IgD-negative memory B cell (primary cell): ENCODE data around the gene EDEM3. TPM values are rescaled to one million over a fixed set of nuclear protein-coding genes. Genes with fewer than 3 reads are reported as not detected.

Experiments used
- H3K27ac Mint-ChIP-seq, 3 donors: one replicate each; pipeline ENCODE4 v1.8.0; 2020 to 2022; ENCODE audit warnings: mild to moderate bottlenecking in 3 of 3, mixed read lengths in 3 of 3, moderate library complexity in 1 of 3
- H3K27me3 Mint-ChIP-seq: one replicate; pipeline ENCODE4 v1.8.0; 2021; ENCODE audit warnings: mixed read lengths
- H3K36me3 Mint-ChIP-seq: one replicate; pipeline ENCODE4 v1.8.0; 2020; ENCODE audit warnings: mild to moderate bottlenecking, mixed read lengths
- H3K4me1 Mint-ChIP-seq, 3 donors: one replicate each; pipeline ENCODE4 v1.8.0; 2020 to 2022; ENCODE audit warnings: mixed read lengths in 3 of 3, mild to moderate bottlenecking in 1 of 3
- H3K4me3 Mint-ChIP-seq, 4 donors: one replicate each; pipeline ENCODE4 v1.8.0; 2020 to 2022; ENCODE audit warnings: mild to moderate bottlenecking in 4 of 4, mixed read lengths in 4 of 4, moderate library complexity in 3 of 4
- H3K9me3 Mint-ChIP-seq, 3 donors: one replicate each; pipeline ENCODE4 v1.8.0; 2020 to 2021; ENCODE audit warnings: mixed read lengths in 3 of 3, mild to moderate bottlenecking in 1 of 3
- polyA plus RNA-seq: library from polyadenylated mRNA; unstranded; fragments of 300-500 nt; fragmentation: Illumina TruSeq; gene quantifications from one replicate; pipeline ENCODE4 v1.2.3, GENCODE V29; 2021

The EDEM3 gene
- polyA plus RNA-seq, 1 donor from 2014 or later = 7.9 TPM

DNA sequence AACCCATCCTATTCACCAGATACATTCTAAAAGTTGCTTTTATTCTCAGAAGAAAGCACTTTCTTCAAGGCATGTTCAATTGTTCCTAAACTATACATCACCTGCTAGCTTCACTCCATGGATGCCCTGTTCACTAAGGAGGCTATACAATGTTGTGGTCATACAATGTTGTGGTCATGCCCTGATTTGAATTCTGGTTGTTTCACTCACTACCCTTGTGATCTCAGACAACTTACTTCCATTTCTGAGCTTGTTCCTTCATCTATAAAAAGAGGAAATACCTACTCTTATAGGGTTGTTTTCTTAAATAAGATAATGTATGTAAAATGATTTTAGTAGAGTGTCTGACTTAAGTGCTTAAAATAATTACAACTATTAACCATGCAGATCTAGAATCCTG lies 19.7 kb downstream of the EDEM3 start:
- H3K9me3 Mint-ChIP-seq = no peaks in the 10 kb centered on the region
- H3K36me3 Mint-ChIP-seq = peaks cover 4% of the 10 kb centered on the region
- H3K4me3 Mint-ChIP-seq = no peak overlapping the region

DNA sequence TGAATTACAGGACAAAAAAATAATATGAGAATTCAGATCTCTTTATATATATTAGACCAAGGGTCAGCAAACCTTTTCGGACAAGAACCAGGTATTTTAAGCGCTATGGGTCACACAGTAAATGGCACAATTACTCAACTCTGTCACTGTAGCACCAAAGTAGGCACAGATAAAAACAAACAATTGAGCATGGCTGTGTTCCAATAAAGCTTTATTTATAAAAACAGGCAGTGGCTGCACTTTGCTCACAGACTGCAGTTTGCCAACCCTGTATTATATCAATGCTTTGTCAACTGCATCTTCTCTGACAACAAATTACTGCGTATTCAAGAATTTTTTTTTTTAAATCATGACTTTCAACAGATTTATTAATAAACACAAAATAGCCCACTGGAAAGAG lies 29.8 kb downstream of the EDEM3 start:
- no peaks in the 10 kb centered on the region for H3K9me3 Mint-ChIP-seq

More for the DNA sequence above, 19.7 kb downstream of the EDEM3 start:
- Mint-ChIP-seq H3K27me3 (no peaks in the 10 kb centered on the region), H3K4me1 (peaks cover 10 to 16% (median 16%) of the 10 kb centered on the region in 3 donors), H3K27ac (no peak overlapping the region)

GRCh38 chr1:184716158-184716557 lies 38.5 kb downstream of the EDEM3 start:
- Mint-ChIP-seq H3K27ac (no peak overlapping the region), H3K4me1 (peaks cover 0 to 2% (median 0%) of the 10 kb centered on the region in 3 donors), H3K9me3 (no peaks in the 10 kb centered on the region), H3K36me3 (peaks cover 8% of the 10 kb centered on the region), H3K27me3 (no peaks in the 10 kb centered on the region), H3K4me3 (no peak overlapping the region)

More for the DNA sequence above, 29.8 kb downstream of the EDEM3 start:
- H3K27me3 Mint-ChIP-seq = no peaks in the 10 kb centered on the region
- no peak overlapping the region for H3K4me3 Mint-ChIP-seq
- H3K4me1 Mint-ChIP-seq = no peaks in the 10 kb centered on the region
- H3K36me3 Mint-ChIP-seq = peaks cover 5% of the 10 kb centered on the region
- H3K27ac Mint-ChIP-seq = no peak overlapping the region

- Mint-ChIP-seq H3K4me3 (no peak overlapping the region), H3K27ac (no peak overlapping the region), H3K27me3 (no peaks in the 10 kb centered on the region), H3K36me3 (peaks cover 18% of the 10 kb centered on the region), H3K9me3 (no peaks in the 10 kb centered on the region), H3K4me1 (peaks cover 2 to 4% (median 4%) of the 10 kb centered on the region in 3 donors)
Measured at GRCh38 chr1:184709418-184709817, 45.2 kb downstream of the EDEM3 start.

DNA sequence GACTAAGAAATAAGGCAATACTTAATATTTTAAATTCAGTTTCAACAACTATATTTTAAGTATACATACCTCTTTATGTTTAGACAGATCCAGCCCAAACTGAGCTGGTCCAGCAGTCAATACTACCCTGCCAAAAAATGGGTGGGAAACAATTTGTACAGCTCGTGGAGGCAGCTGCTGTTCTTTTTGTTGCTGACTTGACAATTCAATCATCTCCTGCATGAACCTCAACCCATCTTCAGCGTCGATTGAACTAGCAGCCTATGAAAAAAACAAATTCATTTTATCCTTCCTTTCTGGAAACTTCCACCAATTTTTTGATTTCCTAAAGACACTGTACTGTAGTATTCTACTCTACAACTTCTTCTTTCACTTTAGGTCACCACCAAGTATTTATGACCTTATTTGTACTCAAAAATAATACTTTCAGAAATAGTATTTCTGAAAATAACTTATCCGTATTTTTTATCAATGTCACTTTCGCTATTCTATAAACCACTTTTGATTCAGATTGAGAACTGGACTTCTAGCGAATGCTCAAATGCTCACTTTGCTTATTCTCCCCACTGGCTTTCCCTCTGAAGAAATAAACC lies 46.5 kb downstream of the EDEM3 start:
- Mint-ChIP-seq H3K27me3 (no peaks in the 10 kb centered on the region), H3K36me3 (peaks cover 22% of the 10 kb centered on the region), H3K4me1 (peaks cover 2 to 4% (median 4%) of the 10 kb centered on the region in 3 donors), H3K9me3 (no peaks in the 10 kb centered on the region), H3K4me3 (no peak overlapping the region), H3K27ac (no peak overlapping the region)

- Mint-ChIP-seq H3K36me3 (peaks cover 27% of the 10 kb centered on the region), H3K9me3 (no peaks in the 10 kb centered on the region), H3K4me3 (no peak overlapping the region), H3K27ac (no peak overlapping the region), H3K27me3 (no peaks in the 10 kb centered on the region), H3K4me1 (peaks cover 2 to 4% (median 4%) of the 10 kb centered on the region in 3 donors)
Measured at GRCh38 chr1:184705271-184705670, 49.4 kb downstream of the EDEM3 start.

DNA sequence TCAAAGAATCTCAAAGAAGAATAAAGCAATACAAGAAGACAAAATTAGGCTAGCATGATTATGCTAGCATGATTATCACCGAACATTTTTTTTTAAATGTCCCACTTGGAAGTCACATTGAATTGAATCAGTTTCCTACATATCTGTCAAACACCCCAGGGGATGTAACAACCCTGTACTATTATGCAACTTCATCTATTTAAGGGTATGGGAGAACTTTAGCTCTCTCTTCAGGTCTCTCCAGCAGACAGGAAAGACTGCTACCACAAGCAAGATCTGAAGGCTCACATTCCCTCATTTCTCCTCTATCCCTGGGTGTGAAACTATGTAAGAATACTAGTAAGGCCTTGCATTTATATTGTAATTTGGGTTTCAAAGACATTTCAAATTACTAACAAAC lies 52.8 kb downstream of the EDEM3 start:
- peaks cover 27% of the 10 kb centered on the region for H3K36me3 Mint-ChIP-seq
- no peaks in the 10 kb centered on the region for H3K4me1 Mint-ChIP-seq
- H3K4me3 Mint-ChIP-seq = no peak overlapping the region
- no peaks in the 10 kb centered on the region for H3K27me3 Mint-ChIP-seq
- H3K9me3 Mint-ChIP-seq = no peaks in the 10 kb centered on the region
- H3K27ac Mint-ChIP-seq = no peak overlapping the region

DNA sequence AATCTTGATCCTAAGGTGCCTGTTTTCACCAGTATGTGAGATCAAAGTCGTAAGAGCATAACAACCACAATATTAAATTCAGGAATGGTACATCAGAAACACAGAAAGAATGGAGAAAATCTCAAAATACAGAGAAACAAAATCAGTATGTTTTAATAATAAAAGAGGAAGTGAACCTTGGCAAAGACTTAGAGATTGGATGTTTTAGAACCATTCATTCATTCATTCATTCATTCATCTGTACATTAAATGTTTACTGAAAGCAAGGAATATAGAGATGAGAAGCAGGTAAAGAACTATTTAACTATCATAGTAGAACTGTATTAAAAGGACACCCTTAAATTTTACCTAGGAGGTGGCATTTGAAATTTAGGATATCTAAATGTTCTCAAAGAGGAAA lies 55.7 kb downstream of the EDEM3 start:
- peaks cover 24% of the 10 kb centered on the region for H3K36me3 Mint-ChIP-seq
- H3K9me3 Mint-ChIP-seq = no peaks in the 10 kb centered on the region
- no peaks in the 10 kb centered on the region for H3K27me3 Mint-ChIP-seq
- H3K4me1 Mint-ChIP-seq = peaks cover 0 to 5% (median 2%) of the 10 kb centered on the region in 3 donors
- no peak overlapping the region for H3K4me3 Mint-ChIP-seq
- no peak overlapping the region for H3K27ac Mint-ChIP-seq

- H3K27me3 Mint-ChIP-seq = no peaks in the 10 kb centered on the region
- H3K27ac Mint-ChIP-seq = no peak overlapping the region
- H3K9me3 Mint-ChIP-seq = no peaks in the 10 kb centered on the region
- H3K4me3 Mint-ChIP-seq = no peak overlapping the region
- peaks cover 20% of the 10 kb centered on the region for H3K36me3 Mint-ChIP-seq
- peaks cover 0 to 5% (median 2%) of the 10 kb centered on the region in 3 donors for H3K4me1 Mint-ChIP-seq
Measured at GRCh38 chr1:184698016-184698415, 56.6 kb downstream of the EDEM3 start.

DNA sequence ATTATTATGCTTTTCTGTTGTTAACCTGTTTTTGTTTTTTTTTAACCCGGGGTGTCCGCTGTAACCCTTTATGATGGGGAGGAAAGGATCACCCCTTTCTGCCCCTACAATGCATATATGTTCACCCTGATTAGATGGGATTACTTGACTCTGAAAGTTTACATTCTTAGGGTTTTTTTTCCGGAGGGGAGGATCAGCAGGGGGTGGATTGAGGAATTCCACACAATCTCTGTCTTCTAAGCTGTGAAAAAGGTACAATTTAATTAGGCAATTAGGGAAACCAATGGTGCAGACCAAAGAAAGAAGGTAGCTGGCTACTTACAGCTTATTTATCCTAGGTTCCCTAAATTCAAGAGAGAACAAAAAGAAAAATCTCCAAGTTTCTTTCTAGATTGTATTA lies 58.3 kb downstream of the EDEM3 start:
- Mint-ChIP-seq H3K36me3 (peaks cover 18% of the 10 kb centered on the region), H3K27ac (no peak overlapping the region), H3K27me3 (no peaks in the 10 kb centered on the region), H3K4me1 (peaks cover 0 to 5% (median 2%) of the 10 kb centered on the region in 3 donors), H3K4me3 (no peak overlapping the region), H3K9me3 (no peaks in the 10 kb centered on the region)

- Mint-ChIP-seq H3K9me3 (no peaks in the 10 kb centered on the region), H3K36me3 (peaks cover 15% of the 10 kb centered on the region), H3K27ac (no peak overlapping the region), H3K27me3 (no peaks in the 10 kb centered on the region), H3K4me3 (no peak overlapping the region), H3K4me1 (peaks cover 0 to 5% (median 2%) of the 10 kb centered on the region in 3 donors)
Measured at GRCh38 chr1:184695023-184695422, 59.6 kb downstream of the EDEM3 start.

- no peaks in the 10 kb centered on the region for H3K27me3 Mint-ChIP-seq
- peaks cover 7% of the 10 kb centered on the region for H3K36me3 Mint-ChIP-seq
- H3K9me3 Mint-ChIP-seq = no peaks in the 10 kb centered on the region
- H3K4me1 Mint-ChIP-seq = peaks cover 0 to 5% (median 2%) of the 10 kb centered on the region in 3 donors
- H3K4me3 Mint-ChIP-seq = no peak overlapping the region
- H3K27ac Mint-ChIP-seq = no peak overlapping the region
Measured at GRCh38 chr1:184693011-184693410, 61.6 kb downstream of the EDEM3 start.

DNA sequence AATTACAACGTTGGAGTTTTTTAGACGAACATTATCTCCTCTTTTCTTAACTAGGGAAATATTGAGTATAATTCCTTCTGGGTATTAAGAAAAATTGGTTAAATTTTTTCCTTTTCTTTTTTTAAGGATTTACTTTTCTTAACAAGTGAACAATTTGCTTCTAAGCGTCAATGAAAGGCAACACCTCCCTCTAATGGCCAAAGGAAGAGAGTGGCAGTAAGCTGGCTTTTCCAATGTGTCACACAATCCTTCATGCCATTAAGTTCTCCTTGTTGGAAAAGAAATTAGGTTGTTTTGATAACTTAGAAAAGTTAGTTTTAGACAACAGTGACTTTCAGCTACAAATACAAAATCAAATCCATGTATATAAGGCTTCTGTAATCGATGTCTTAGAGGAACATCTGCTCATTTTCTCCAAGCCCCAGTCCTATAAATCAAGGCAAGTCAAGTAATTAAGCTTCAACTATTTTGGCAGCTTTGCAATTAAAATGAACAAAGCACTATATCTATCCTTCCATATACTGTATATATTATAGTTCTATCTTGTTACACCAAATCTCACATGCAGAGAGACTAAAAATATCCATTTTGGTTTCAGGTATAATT lies 62.8 kb downstream of the EDEM3 start:
- no peaks in the 10 kb centered on the region for H3K27me3 Mint-ChIP-seq
- H3K27ac Mint-ChIP-seq = no peak overlapping the region
- H3K36me3 Mint-ChIP-seq = peaks cover 3% of the 10 kb centered on the region
- no peaks in the 10 kb centered on the region for H3K9me3 Mint-ChIP-seq
- no peak overlapping the region for H3K4me3 Mint-ChIP-seq
- peaks cover 0 to 9% (median 2%) of the 10 kb centered on the region in 3 donors for H3K4me1 Mint-ChIP-seq

DNA sequence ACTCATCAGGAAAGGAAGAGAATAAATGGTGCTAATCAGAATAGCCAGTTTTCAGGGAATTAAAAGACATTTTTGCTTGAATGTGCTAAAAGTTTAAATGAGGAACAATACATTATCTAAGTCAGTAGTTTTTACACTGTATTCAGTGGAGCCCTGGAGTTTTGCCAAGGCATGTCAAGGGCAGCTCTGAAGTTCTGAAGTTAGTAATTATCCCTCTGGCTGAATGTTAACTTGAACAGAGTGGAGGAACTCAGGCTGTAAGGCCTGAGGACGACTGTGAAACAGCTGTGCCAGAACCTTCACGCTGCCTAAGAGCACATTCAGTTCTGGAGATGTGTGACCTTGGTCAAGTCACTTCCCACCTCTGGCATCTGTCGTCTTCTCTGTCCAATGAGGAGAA lies 68.1 kb downstream of the EDEM3 start:
- H3K27me3 Mint-ChIP-seq = peaks cover 2% of the 10 kb centered on the region
- peaks cover 0 to 3% (median 0%) of the 10 kb centered on the region in 3 donors for H3K9me3 Mint-ChIP-seq
- H3K4me3 Mint-ChIP-seq = no peak overlapping the region
- H3K36me3 Mint-ChIP-seq = peaks cover 2% of the 10 kb centered on the region
- no peak overlapping the region for H3K27ac Mint-ChIP-seq
- H3K4me1 Mint-ChIP-seq = peaks cover 9 to 13% (median 10%) of the 10 kb centered on the region in 3 donors

- peak overlapping the region in 1 of 4 donors; percentile 45 for H3K4me3 Mint-ChIP-seq
Measured at GRCh38 chr1:184685116-184685515, 69.5 kb downstream of the EDEM3 start.

More at GRCh38 chr1:184685116-184685515, 69.5 kb downstream of the EDEM3 start:
- Mint-ChIP-seq H3K27me3 (peaks cover 4% of the 10 kb centered on the region), H3K36me3 (no peaks in the 10 kb centered on the region), H3K27ac (no peak overlapping the region), H3K4me1 (peaks cover 9 to 13% (median 10%) of the 10 kb centered on the region in 3 donors), H3K9me3 (peaks cover 0 to 14% (median 4%) of the 10 kb centered on the region in 3 donors)
